Neural cell (in vitro differentiated cells): Measurements from ENCODE around the gene NFAT5. TPM values are rescaled to one million over a fixed set of nuclear protein-coding genes. Genes with fewer than 3 reads are reported as not detected.

Experiments used
- H2AFZ ChIP-seq: fragments of 200-600, 300-800 bp; sonication (generic), shearing (Covaris generic); 2 replicates; pipeline ENCODE4 v1.6.0; 2014; ENCODE audit warnings: low read depth, mild to moderate bottlenecking, antibody characterized with exemption, low read length, moderate library complexity
- H3F3A ChIP-seq: fragments of 200-600 bp; shearing (Covaris generic); 2 replicates; pipeline ENCODE4 v1.6.1; 2016; ENCODE audit warnings: mild to moderate bottlenecking, moderate library complexity, mixed read lengths, antibody characterized with exemption, low read length; ENCODE audit not compliant: insufficient read depth, poor library complexity, severe bottlenecking
- H3K27ac ChIP-seq: fragments of 200-600, 300-800 bp; sonication (generic), shearing (Covaris generic); 2 replicates; pipeline ENCODE4 v1.5.1; 2014; ENCODE audit warnings: mild to moderate bottlenecking, low read length, moderate library complexity
- H3K27me3 ChIP-seq: fragments of 300-800, 200-600 bp; sonication (generic), shearing (Covaris generic); 2 replicates; pipeline ENCODE4 v1.6.0; 2014; ENCODE audit warnings: mild to moderate bottlenecking, low read depth, low read length, moderate library complexity; ENCODE audit not compliant: insufficient read depth
- H3K36me3 ChIP-seq: fragments of 300-800, 200-600 bp; sonication (generic), shearing (Covaris generic); 2 replicates; pipeline ENCODE4 v1.5.1; 2014; ENCODE audit warnings: mild to moderate bottlenecking, antibody characterized with exemption, low read length, moderate library complexity; ENCODE audit not compliant: insufficient read depth
- H3K4me2 ChIP-seq: fragments of 300-800, 200-600 bp; sonication (generic), shearing (Covaris generic); 2 replicates; pipeline ENCODE4 v1.6.0; 2014; ENCODE audit warnings: mild to moderate bottlenecking, low read length
- H3K4me3 ChIP-seq: fragments of 300-800, 200-600 bp; sonication (generic), shearing (Covaris generic); 2 replicates; pipeline ENCODE4 v1.5.1; 2014; ENCODE audit warnings: mild to moderate bottlenecking, low read length, moderate library complexity
- H3K79me2 ChIP-seq: fragments of 200-600 bp; shearing (Covaris generic); replicated peaks from 2 replicates; pipeline ENCODE4 v1.6.0; 2014; ENCODE audit warnings: mild to moderate bottlenecking, low read length, moderate library complexity; ENCODE audit not compliant: insufficient read depth
- H3K9ac ChIP-seq: fragments of 300-800, 200-600 bp; sonication (generic), shearing (Covaris generic); 2 replicates; pipeline ENCODE4 v1.6.1; 2016; ENCODE audit warnings: mild to moderate bottlenecking, low read length, mixed read lengths
- H3K9me2 ChIP-seq: fragments of 200-600 bp; shearing (Covaris generic); 2 replicates; pipeline ENCODE4 v1.6.1; 2016; ENCODE audit warnings: mild to moderate bottlenecking, low read length, mixed read lengths; ENCODE audit not compliant: insufficient read depth
- H3K9me3 ChIP-seq: fragments of 200-600, 300-800 bp; sonication (generic), shearing (Covaris generic); 2 replicates; pipeline ENCODE4 v1.6.1; 2016; ENCODE audit warnings: mild to moderate bottlenecking, mixed run types, low read length, moderate library complexity, mixed read lengths
- H4K20me1 ChIP-seq: fragments of 200-600 bp; shearing (Covaris generic); 2 replicates; pipeline ENCODE4 v1.6.1; 2016; ENCODE audit warnings: mild to moderate bottlenecking, mixed run types; ENCODE audit not compliant: insufficient read depth
- CTCF ChIP-seq: fragments of 450-650 bp; IDR thresholded peaks from 2 replicates; pipeline ENCODE4 v1.5.1; 2014; ENCODE audit warnings: antibody characterized with exemption, mild to moderate bottlenecking, moderate library complexity; ENCODE audit not compliant: poor library complexity, severe bottlenecking
- EP300 ChIP-seq: fragments of 450-650 bp; conservative IDR thresholded peaks from 2 replicates; pipeline ENCODE4 v1.6.1; 2014; ENCODE audit warnings: antibody characterized with exemption, mild to moderate bottlenecking, moderate library complexity; ENCODE audit not compliant: poor library complexity, severe bottlenecking
- EZH2 ChIP-seq: fragments of 200-600, 300-800 bp; shearing (Covaris generic), sonication (generic); IDR thresholded peaks from 2 replicates; pipeline ENCODE4 v1.6.1; 2014; ENCODE audit warnings: antibody characterized with exemption, low read length, borderline replicate concordance, mild to moderate bottlenecking; ENCODE audit not compliant: insufficient read depth, poor library complexity, severe bottlenecking
- MXI1 ChIP-seq: fragments of 450-650 bp; conservative IDR thresholded peaks from 2 replicates; pipeline ENCODE4 v1.6.1; 2014; ENCODE audit warnings: antibody characterized with exemption, mild to moderate bottlenecking; ENCODE audit not compliant: poor library complexity, severe bottlenecking
- POLR2AphosphoS5 ChIP-seq: IDR thresholded peaks from 2 replicates; pipeline ENCODE4 v1.6.1; 2012
- RAD21 ChIP-seq: fragments of 450-650 bp; conservative IDR thresholded peaks from 2 replicates; pipeline ENCODE4 v1.6.1; 2014; ENCODE audit warnings: antibody characterized with exemption, mild to moderate bottlenecking, moderate library complexity
- SMC3 ChIP-seq: fragments of 450-650 bp; conservative IDR thresholded peaks from 2 replicates; pipeline ENCODE4 v1.6.1; 2014; ENCODE audit warnings: antibody characterized with exemption, mild to moderate bottlenecking, moderate library complexity; ENCODE audit not compliant: poor library complexity
- TAF1 ChIP-seq: IDR thresholded peaks from 2 replicates; pipeline ENCODE4 v1.6.1; 2012; ENCODE audit warnings: low read depth
- polyA plus RNA-seq: library from polyadenylated mRNA; depleted of rRNA; stranded (reverse); fragments of >200 nt; gene quantifications from 2 replicates; pipeline ENCODE4 v1.2.3, GENCODE V29; 2014
- TF ChIP-seq, protein P1 (sequence below): IDR thresholded peaks from 2 replicates; pipeline ENCODE4 v1.6.1; 2012; ENCODE audit warnings: borderline replicate concordance

NFAT5 gene
- polyA plus RNA-seq, 1 donor from 2014 or later, result 9.2 TPM

GRCh38 chr16:69613378-69614154, 47.8 kb downstream of the NFAT5 start:
- Histone ChIP-seq H3K9me3 (no peaks in the 10 kb centered on the region), H3F3A (no peaks in the 10 kb centered on the region), H4K20me1 (no peaks in the 10 kb centered on the region), H3K79me2 (peaks cover 33% of the 10 kb centered on the region), H3K9ac (no peak overlapping the region), H3K27me3 (no peaks in the 10 kb centered on the region), H3K9me2 (no peaks in the 10 kb centered on the region), H2AFZ (no peak overlapping the region), H3K4me2 (no peak overlapping the region), H3K4me3 (no peak overlapping the region), H3K36me3 (no peaks in the 10 kb centered on the region), H3K27ac (no peak overlapping the region)
- TF ChIP-seq MXI1 (no peak), TAF1 (no peak), RAD21 (no peak), SMC3 (no peak), EP300 (no peak), CTCF (no peak), POLR2AphosphoS5 (no peak), EZH2 (no peak)
- TF ChIP-seq, protein P1, sequence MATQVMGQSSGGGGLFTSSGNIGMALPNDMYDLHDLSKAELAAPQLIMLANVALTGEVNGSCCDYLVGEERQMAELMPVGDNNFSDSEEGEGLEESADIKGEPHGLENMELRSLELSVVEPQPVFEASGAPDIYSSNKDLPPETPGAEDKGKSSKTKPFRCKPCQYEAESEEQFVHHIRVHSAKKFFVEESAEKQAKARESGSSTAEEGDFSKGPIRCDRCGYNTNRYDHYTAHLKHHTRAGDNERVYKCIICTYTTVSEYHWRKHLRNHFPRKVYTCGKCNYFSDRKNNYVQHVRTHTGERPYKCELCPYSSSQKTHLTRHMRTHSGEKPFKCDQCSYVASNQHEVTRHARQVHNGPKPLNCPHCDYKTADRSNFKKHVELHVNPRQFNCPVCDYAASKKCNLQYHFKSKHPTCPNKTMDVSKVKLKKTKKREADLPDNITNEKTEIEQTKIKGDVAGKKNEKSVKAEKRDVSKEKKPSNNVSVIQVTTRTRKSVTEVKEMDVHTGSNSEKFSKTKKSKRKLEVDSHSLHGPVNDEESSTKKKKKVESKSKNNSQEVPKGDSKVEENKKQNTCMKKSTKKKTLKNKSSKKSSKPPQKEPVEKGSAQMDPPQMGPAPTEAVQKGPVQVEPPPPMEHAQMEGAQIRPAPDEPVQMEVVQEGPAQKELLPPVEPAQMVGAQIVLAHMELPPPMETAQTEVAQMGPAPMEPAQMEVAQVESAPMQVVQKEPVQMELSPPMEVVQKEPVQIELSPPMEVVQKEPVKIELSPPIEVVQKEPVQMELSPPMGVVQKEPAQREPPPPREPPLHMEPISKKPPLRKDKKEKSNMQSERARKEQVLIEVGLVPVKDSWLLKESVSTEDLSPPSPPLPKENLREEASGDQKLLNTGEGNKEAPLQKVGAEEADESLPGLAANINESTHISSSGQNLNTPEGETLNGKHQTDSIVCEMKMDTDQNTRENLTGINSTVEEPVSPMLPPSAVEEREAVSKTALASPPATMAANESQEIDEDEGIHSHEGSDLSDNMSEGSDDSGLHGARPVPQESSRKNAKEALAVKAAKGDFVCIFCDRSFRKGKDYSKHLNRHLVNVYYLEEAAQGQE, result no peak

GRCh38 chr16:69615528-69615927, 49.8 kb downstream of the NFAT5 start:
- Histone ChIP-seq H3K9me2 (no peaks in the 10 kb centered on the region), H4K20me1 (no peaks in the 10 kb centered on the region), H3F3A (no peaks in the 10 kb centered on the region), H3K79me2 (peaks cover 25% of the 10 kb centered on the region), H3K27ac (no peak overlapping the region), H3K9ac (no peak overlapping the region), H3K4me2 (no peak overlapping the region), H2AFZ (no peak overlapping the region), H3K36me3 (no peaks in the 10 kb centered on the region), H3K4me3 (no peak overlapping the region), H3K27me3 (no peaks in the 10 kb centered on the region), H3K9me3 (no peaks in the 10 kb centered on the region)
- no peak for TF ChIP-seq RAD21
- no peak for TF ChIP-seq TAF1
- no peak for TF ChIP-seq SMC3
- no peak for TF ChIP-seq CTCF
- TF ChIP-seq, protein P1, result no peak
- TF ChIP-seq EP300, result no peak
- no peak for TF ChIP-seq POLR2AphosphoS5
- no peak for TF ChIP-seq MXI1
- no peak for TF ChIP-seq EZH2
